Measurements from ENCODE around the gene ZNF429.
A peak's percentile ranks its signal among the peaks of the same experiment; 100 is the strongest.

DNA sequence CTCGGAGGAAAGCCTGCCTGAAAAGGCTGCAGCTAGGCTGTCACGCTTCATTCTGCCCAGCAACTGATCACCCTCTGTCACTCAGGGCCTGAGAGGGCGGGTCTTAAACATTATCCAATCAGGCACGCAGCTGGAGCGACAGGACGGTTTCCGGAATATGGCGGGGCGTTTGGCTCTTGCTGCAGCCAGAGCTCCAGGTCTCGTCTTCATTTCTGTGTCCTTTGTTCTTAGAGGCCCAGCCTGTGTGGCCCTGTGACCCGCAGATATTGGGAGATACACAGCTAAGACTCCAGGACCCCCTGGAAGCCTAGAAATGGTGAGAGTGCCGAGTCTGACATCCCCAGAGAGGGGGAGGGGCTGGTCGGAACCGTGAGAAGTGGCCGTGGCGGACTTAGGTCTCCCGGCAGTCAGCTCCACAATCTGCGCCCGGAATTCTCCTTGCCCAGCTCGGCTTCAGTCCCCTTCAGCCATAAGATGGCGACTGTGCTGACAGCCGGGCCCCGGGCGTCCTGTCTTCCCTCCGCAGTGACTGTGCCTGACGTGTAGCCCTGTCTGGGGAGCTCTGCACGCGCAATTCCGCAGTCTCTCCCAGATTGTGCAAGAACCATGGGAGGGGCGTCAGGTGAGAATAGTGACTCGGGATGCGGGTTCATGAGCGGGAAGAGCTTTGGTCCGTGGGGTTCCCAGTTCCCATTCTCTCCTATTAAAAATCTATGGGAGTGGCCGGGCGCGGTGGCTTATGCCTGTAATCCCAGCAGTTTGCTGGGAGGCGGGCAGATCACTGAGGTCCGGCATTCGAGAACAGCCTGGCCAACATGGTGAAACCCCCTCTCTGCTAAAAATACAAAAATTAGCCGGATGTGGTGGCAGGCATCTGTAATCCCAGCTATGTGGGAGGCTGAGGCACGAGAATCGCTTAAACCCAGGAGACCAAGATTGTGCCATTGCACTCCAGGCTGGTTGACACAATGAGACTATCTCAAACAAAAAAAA lies at the start of gene ZNF429:
- TF ChIP-seq, protein P1, sequence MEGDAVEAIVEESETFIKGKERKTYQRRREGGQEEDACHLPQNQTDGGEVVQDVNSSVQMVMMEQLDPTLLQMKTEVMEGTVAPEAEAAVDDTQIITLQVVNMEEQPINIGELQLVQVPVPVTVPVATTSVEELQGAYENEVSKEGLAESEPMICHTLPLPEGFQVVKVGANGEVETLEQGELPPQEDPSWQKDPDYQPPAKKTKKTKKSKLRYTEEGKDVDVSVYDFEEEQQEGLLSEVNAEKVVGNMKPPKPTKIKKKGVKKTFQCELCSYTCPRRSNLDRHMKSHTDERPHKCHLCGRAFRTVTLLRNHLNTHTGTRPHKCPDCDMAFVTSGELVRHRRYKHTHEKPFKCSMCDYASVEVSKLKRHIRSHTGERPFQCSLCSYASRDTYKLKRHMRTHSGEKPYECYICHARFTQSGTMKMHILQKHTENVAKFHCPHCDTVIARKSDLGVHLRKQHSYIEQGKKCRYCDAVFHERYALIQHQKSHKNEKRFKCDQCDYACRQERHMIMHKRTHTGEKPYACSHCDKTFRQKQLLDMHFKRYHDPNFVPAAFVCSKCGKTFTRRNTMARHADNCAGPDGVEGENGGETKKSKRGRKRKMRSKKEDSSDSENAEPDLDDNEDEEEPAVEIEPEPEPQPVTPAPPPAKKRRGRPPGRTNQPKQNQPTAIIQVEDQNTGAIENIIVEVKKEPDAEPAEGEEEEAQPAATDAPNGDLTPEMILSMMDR (IDR thresholded peaks at IDR 0.05; ENCODE audit: poor library complexity), result peak; percentile 10
- no peak for TF ChIP-seq EZH2 (IDR thresholded peaks at IDR 0.05; ENCODE audit: borderline replicate concordance)

All from hepatocyte (in vitro differentiated cells).